Breast epithelium (tissue), 3 donors: ENCODE results near the gene AGAP1.

Experiments
- CTCF ChIP-seq, 3 donors: fragments of 450-650 bp; IDR thresholded peaks; one replicate each; pipeline ENCODE4 v1.5.1; 2016 to 2017; ENCODE audit warnings: antibody characterized with exemption in 3 of 3, mild to moderate bottlenecking in 3 of 3, moderate library complexity in 3 of 3
- POLR2A ChIP-seq: fragments of 450-650 bp; IDR thresholded peaks from one replicate; pipeline ENCODE4 v1.6.1; 2016; ENCODE audit warnings: antibody characterized with exemption, mild to moderate bottlenecking, moderate library complexity
- POLR2AphosphoS5 ChIP-seq, 3 donors: sonication (generic); formaldehyde crosslinking; IDR thresholded peaks; one replicate each; pipeline ENCODE4 v1.6.1; 2017; ENCODE audit warnings: antibody characterized with exemption in 3 of 3

DNA sequence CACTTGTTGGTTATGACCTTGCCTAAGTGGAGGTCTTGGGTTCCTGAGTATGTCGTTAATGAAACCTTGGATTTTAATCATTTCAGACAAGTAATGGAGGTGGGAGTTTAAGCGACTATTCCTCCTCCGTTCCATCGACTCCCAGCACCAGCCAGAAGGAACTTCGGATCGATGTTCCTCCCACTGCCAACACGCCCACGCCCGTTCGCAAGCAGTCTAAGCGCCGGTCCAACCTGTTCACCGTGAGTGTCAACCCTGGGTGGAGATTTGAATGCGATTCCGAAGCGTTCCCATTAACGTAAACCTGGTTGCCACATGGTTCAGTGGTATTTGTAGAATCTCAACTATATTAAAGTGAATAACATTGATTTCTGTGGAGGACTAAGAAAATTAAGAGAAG, 305.4 kb downstream of the AGAP1 start:
- TF ChIP-seq CTCF (IDR thresholded peaks at IDR 0.05) = no peak
- TF ChIP-seq POLR2A = no peak
- TF ChIP-seq POLR2AphosphoS5 (IDR thresholded peaks at IDR 0.05) = no peak
